Peyer's patch (tissue), 4 donors: ENCODE measurements around the gene ZNF701.

Experiments used
- CTCF ChIP-seq, 6 experiments: fragments of 450-650 bp in 4 of 6; fragments of 200-600 bp in 2 of 6; sonication (generic) in 1 of 6; IDR thresholded peaks; one replicate each; pipeline ENCODE4 v1.5.1; 2017 to 2019; ENCODE audit warnings: antibody characterized with exemption in 6 of 6, mild to moderate bottlenecking in 3 of 6, moderate library complexity in 1 of 6
- POLR2A ChIP-seq, 2 donors: fragments of 450-650 bp; IDR thresholded peaks; one replicate each; pipeline ENCODE4 v1.5.1; 2017; ENCODE audit warnings: antibody characterized with exemption in 2 of 2, mild to moderate bottlenecking in 2 of 2, moderate library complexity in 2 of 2

GRCh38 chr19:52527134-52527955 lies 42.7 kb upstream of the ZNF701 start, which contains the start of gene ZNF808:
- TF ChIP-seq POLR2A (IDR thresholded peaks at IDR 0.05) (peak; percentile 48 to 62), CTCF (IDR thresholded peaks at IDR 0.05) (peak; percentile 39 to 77 (median 68))
